Measurements from ENCODE around the gene FBN1. TPM values are rescaled to one million over a fixed set of nuclear protein-coding genes. Genes with fewer than 3 reads are reported as not detected.
A peak's percentile ranks its signal among the peaks of the same experiment; 100 is the strongest.

The FBN1 gene
- total RNA-seq, 1 donor: 1,556 TPM

DNA sequence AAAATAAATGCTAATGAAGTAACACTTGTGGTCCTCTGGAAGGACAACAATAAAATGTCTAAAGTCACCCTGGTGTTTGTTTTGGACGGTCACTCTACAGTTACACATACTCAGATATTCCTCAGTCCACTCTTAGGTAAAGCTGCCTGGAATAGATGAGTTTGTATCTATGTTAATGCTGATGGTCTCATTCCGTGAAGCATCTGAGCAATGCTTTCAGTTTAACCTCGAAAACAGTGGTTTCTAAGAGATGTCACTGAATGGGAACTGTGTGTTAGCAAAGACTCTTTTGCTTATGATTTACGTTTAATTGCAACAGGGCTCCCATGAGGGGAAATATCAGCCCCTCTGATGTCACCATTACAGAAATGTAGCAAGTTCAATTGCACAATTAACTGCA is 49.1 kb downstream of the FBN1 start:
- Histone ChIP-seq H3K79me2 (ENCODE audit: insufficient read depth, low read length) (peaks cover 77% of the 10 kb centered on the region), H3K4me1 (ENCODE audit: insufficient read depth, low read length) (peaks cover 20% of the 10 kb centered on the region), H3K27ac (ENCODE audit: low read depth, low read length) (no peak overlapping the region), H3K4me3 (ENCODE audit: insufficient read depth, low read length) (no peak overlapping the region), H3K36me3 (ENCODE audit: insufficient read depth, low read length) (peaks cover 81% of the 10 kb centered on the region), H3K4me2 (ENCODE audit: insufficient read depth, low read length) (no peak overlapping the region), H3K27me3 (ENCODE audit: insufficient read depth, low read length) (no peaks in the 10 kb centered on the region), H2AFZ (ENCODE audit: low read length) (no peak overlapping the region), H4K20me1 (ENCODE audit: insufficient read depth, low read length) (no peaks in the 10 kb centered on the region), H3K9me3 (ENCODE audit: low read depth, low read length) (no peaks in the 10 kb centered on the region)
- no peak for DNase-seq (ENCODE audit: insufficient read length, low spot score, missing footprints)
- TF ChIP-seq, protein P1, sequence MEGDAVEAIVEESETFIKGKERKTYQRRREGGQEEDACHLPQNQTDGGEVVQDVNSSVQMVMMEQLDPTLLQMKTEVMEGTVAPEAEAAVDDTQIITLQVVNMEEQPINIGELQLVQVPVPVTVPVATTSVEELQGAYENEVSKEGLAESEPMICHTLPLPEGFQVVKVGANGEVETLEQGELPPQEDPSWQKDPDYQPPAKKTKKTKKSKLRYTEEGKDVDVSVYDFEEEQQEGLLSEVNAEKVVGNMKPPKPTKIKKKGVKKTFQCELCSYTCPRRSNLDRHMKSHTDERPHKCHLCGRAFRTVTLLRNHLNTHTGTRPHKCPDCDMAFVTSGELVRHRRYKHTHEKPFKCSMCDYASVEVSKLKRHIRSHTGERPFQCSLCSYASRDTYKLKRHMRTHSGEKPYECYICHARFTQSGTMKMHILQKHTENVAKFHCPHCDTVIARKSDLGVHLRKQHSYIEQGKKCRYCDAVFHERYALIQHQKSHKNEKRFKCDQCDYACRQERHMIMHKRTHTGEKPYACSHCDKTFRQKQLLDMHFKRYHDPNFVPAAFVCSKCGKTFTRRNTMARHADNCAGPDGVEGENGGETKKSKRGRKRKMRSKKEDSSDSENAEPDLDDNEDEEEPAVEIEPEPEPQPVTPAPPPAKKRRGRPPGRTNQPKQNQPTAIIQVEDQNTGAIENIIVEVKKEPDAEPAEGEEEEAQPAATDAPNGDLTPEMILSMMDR (IDR thresholded peaks at IDR 0.05; ENCODE audit: extremely low read depth, low read depth, low read length): no peak

DNA sequence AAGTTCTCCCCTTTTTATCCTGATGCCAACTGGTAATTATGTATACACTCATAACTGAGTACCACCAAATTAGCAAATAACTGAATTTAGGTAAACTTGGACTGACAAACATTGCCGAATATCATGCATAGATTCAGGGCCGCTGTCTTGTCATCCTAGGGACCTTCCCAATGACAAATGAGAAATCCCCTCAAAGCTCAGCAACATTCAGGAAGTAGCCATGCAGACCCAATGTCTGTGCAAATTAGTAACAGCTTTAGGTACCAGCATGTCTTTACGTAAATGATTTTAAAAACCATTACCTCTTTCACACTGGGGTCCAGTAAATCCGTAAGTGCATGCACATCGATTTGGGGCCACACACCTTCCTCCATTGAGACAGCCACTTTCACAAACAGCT is 49.5 kb downstream of the FBN1 start:
- no peaks in the 10 kb centered on the region for H4K20me1 ChIP-seq (ENCODE audit: insufficient read depth, low read length)
- H3K27me3 ChIP-seq (ENCODE audit: insufficient read depth, low read length): no peaks in the 10 kb centered on the region
- no peak overlapping the region for H2AFZ ChIP-seq (ENCODE audit: low read length)
- peak overlapping the region; percentile 16 for H3K27ac ChIP-seq (ENCODE audit: low read depth, low read length)
- H3K4me1 ChIP-seq (ENCODE audit: insufficient read depth, low read length): peaks cover 21% of the 10 kb centered on the region
- H3K4me2 ChIP-seq (ENCODE audit: insufficient read depth, low read length): no peak overlapping the region
- no peak for DNase-seq (ENCODE audit: insufficient read length, low spot score, missing footprints)
- TF ChIP-seq, protein P1 (IDR thresholded peaks at IDR 0.05; ENCODE audit: extremely low read depth, low read depth, low read length): no peak
- peaks cover 77% of the 10 kb centered on the region for H3K79me2 ChIP-seq (ENCODE audit: insufficient read depth, low read length)
- H3K9me3 ChIP-seq (ENCODE audit: low read depth, low read length): no peaks in the 10 kb centered on the region
- peaks cover 81% of the 10 kb centered on the region for H3K36me3 ChIP-seq (ENCODE audit: insufficient read depth, low read length)
- H3K4me3 ChIP-seq (ENCODE audit: insufficient read depth, low read length): no peak overlapping the region

DNA sequence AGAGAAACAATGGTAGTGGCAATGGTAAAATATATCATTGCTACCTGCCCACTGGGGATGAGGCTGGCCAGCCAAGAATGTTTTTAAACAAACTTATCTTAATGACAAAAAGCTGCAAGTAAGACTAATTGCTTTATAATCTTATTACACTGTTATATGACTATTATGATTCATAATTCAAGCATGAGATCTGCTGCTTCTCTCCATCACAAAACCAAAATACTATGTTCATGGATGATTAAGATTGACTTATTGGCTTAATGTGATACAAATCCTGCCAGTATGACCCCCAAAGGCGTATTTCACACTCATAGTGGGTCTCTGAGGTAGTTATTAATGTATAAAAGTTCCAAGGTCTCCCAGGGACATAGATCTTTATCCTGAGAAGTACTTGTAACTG is 52.6 kb downstream of the FBN1 start:
- Histone ChIP-seq H4K20me1 (ENCODE audit: insufficient read depth, low read length) (no peaks in the 10 kb centered on the region), H3K9me3 (ENCODE audit: low read depth, low read length) (no peaks in the 10 kb centered on the region), H3K4me1 (ENCODE audit: insufficient read depth, low read length) (peaks cover 21% of the 10 kb centered on the region), H3K79me2 (ENCODE audit: insufficient read depth, low read length) (peaks cover 78% of the 10 kb centered on the region), H3K4me3 (ENCODE audit: insufficient read depth, low read length) (no peak overlapping the region), H3K4me2 (ENCODE audit: insufficient read depth, low read length) (peak overlapping the region; percentile 43), H3K36me3 (ENCODE audit: insufficient read depth, low read length) (peaks cover 72% of the 10 kb centered on the region), H3K27ac (ENCODE audit: low read depth, low read length) (peak overlapping the region; percentile 95), H3K27me3 (ENCODE audit: insufficient read depth, low read length) (no peaks in the 10 kb centered on the region), H2AFZ (ENCODE audit: low read length) (no peak overlapping the region)
- DNase-seq (ENCODE audit: insufficient read length, low spot score, missing footprints): no peak
- TF ChIP-seq, protein P1 (IDR thresholded peaks at IDR 0.05; ENCODE audit: extremely low read depth, low read depth, low read length): no peak

DNA sequence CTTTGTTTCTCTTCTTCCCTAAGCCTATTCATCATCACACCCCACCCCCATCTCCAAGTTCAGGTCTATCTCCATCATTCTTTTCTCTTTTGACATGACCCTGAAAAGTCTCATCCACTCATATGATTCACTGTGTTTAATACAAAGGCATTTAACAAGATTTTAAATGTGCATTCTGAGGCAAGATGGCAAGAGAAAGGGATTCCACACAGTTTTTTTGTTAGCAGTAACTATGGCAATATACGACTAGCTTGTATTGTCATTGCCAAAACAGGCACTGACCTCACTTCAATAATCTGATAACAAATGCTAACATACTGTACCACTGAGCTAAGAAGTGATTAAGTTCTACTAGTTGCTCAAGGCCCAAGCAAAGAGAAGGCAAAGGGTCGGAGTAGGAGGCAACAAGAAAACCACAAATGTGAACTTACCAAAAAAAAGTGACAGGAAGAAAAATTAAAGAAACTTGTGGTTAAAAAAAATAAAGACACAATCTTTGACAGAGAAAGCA is 53.2 kb downstream of the FBN1 start:
- no peaks in the 10 kb centered on the region for H3K9me3 ChIP-seq (ENCODE audit: low read depth, low read length)
- peaks cover 21% of the 10 kb centered on the region for H3K4me1 ChIP-seq (ENCODE audit: insufficient read depth, low read length)
- H3K27me3 ChIP-seq (ENCODE audit: insufficient read depth, low read length): no peaks in the 10 kb centered on the region
- peaks cover 65% of the 10 kb centered on the region for H3K36me3 ChIP-seq (ENCODE audit: insufficient read depth, low read length)
- H3K79me2 ChIP-seq (ENCODE audit: insufficient read depth, low read length): peaks cover 78% of the 10 kb centered on the region
- H2AFZ ChIP-seq (ENCODE audit: low read length): no peak overlapping the region
- H4K20me1 ChIP-seq (ENCODE audit: insufficient read depth, low read length): no peaks in the 10 kb centered on the region
- TF ChIP-seq, protein P1 (IDR thresholded peaks at IDR 0.05; ENCODE audit: extremely low read depth, low read depth, low read length): no peak
- H3K27ac ChIP-seq (ENCODE audit: low read depth, low read length): peak overlapping the region; percentile 95
- peak overlapping the region; percentile 43 for H3K4me2 ChIP-seq (ENCODE audit: insufficient read depth, low read length)
- H3K4me3 ChIP-seq (ENCODE audit: insufficient read depth, low read length): no peak overlapping the region
- DNase-seq (ENCODE audit: insufficient read length, low spot score, missing footprints): peak; percentile 79
